ENCODE measurements around the gene KMT2D. TPM values are rescaled to one million over a fixed set of nuclear protein-coding genes. Genes with fewer than 3 reads are reported as not detected.

Gene KMT2D
- total RNA-seq, 4 donors from 2014 or later = 36.0 to 99.0 (median 71.3) TPM

DNA sequence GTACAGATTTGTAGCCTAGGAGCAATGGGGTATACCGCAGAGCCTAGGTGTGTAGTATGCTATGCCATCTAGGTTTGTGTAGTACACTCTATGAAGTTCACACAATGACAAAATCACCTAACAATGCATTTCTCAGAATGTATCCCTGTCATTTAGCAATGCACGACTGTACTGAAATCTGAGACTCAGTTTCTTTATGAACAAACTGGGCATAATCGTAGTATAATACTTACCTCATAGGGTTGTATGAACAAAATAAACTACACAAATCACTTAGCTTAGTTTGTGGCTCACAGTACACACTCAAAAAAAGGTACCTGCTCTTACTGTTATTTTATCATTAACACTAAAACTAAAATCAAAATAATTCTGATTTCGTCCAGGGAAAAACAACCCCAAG is 35.1 kb downstream of the KMT2D start:
- in situ Hi-C loops (cut with MboI; ENCODE audit: low sequenced_read_pairs in 4 of 4) (no loop called here), intact Hi-C loops (cut with DNase I; ENCODE audit: low total_unique reads) (no loop called here)
- Histone ChIP-seq H3K4me3 (no peak overlapping the region), H3K9me3 (no peaks in the 10 kb centered on the region), H3K27me3 (no peaks in the 10 kb centered on the region), H3K36me3 (peaks cover 0 to 85% of the 10 kb centered on the region in 2 donors), H3K27ac (no peak overlapping the region), H3K4me1 (no peaks in the 10 kb centered on the region)
- DNase-seq = no peak
- no peak for ATAC-seq
- no peak for TF ChIP-seq POLR2A (IDR thresholded peaks at IDR 0.05)
- TF ChIP-seq, protein P1, sequence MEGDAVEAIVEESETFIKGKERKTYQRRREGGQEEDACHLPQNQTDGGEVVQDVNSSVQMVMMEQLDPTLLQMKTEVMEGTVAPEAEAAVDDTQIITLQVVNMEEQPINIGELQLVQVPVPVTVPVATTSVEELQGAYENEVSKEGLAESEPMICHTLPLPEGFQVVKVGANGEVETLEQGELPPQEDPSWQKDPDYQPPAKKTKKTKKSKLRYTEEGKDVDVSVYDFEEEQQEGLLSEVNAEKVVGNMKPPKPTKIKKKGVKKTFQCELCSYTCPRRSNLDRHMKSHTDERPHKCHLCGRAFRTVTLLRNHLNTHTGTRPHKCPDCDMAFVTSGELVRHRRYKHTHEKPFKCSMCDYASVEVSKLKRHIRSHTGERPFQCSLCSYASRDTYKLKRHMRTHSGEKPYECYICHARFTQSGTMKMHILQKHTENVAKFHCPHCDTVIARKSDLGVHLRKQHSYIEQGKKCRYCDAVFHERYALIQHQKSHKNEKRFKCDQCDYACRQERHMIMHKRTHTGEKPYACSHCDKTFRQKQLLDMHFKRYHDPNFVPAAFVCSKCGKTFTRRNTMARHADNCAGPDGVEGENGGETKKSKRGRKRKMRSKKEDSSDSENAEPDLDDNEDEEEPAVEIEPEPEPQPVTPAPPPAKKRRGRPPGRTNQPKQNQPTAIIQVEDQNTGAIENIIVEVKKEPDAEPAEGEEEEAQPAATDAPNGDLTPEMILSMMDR (IDR thresholded peaks at IDR 0.05 in 4 of 5, conservative IDR thresholded peaks at IDR 0.05 in 1 of 5) = no peak

DNA sequence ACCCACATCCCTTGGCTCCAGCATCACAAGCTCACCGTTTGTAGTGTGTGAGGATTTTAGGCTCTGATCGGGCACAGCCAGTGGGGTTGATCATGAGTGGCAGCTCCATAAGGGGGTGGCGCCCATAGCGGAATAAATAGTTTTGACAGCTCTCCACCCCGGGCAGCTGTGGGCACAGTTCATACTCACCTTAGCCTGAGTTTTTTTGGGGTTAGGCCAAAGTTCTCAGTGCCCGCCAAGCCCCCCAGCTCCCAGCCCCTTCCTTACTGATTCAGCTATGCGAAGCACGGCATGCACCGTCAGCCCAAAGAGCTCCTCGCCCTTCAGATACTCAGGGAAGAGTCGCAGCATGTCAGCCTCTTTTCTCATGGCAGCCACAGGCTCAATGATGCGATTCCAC is 36.1 kb downstream of the KMT2D start:
- DNase-seq (no peak), ATAC-seq (no peak)
- intact Hi-C loops (cut with DNase I; ENCODE audit: low total_unique reads) = no loop called here
- in situ Hi-C loops (cut with MboI; ENCODE audit: low sequenced_read_pairs in 4 of 4) = no loop called here
- no peak overlapping the region for H3K4me3 ChIP-seq
- no peaks in the 10 kb centered on the region for H3K9me3 ChIP-seq
- no peaks in the 10 kb centered on the region for H3K4me1 ChIP-seq
- no peak overlapping the region for H3K27ac ChIP-seq
- H3K36me3 ChIP-seq = peaks cover 0 to 85% of the 10 kb centered on the region in 2 donors
- TF ChIP-seq POLR2A (IDR thresholded peaks at IDR 0.05) = no peak
- TF ChIP-seq, protein P1 (IDR thresholded peaks at IDR 0.05 in 4 of 5, conservative IDR thresholded peaks at IDR 0.05 in 1 of 5) = no peak
- no peaks in the 10 kb centered on the region for H3K27me3 ChIP-seq

DNA sequence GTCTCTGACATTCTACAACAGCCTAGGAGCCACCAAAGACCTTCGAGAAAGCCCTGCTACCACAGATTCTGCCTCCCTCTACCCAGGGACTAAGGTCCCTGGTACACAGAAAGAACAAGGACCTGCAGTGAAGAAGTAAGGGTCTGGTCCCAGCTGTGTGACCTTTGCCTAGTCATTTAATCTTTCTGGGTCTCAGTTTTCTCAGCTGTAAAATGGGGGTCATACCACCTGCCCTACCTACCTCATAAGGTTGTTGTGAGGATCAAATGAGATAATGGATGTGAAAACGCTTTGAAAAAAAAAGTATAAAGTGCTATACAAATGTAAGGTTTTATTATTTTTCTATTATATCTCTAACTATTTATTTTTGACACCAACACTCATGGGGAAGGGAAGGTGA is 36.8 kb downstream of the KMT2D start:
- Histone ChIP-seq H3K4me1 (no peaks in the 10 kb centered on the region), H3K9me3 (no peaks in the 10 kb centered on the region), H3K36me3 (peaks cover 0 to 79% of the 10 kb centered on the region in 2 donors), H3K4me3 (no peak overlapping the region), H3K27ac (no peak overlapping the region), H3K27me3 (no peaks in the 10 kb centered on the region)
- ATAC-seq (no peak), DNase-seq (no peak)
- intact Hi-C loops (cut with DNase I; ENCODE audit: low total_unique reads) (no loop called here), in situ Hi-C loops (cut with MboI; ENCODE audit: low sequenced_read_pairs in 4 of 4) (no loop called here)
- TF ChIP-seq, protein P1 (IDR thresholded peaks at IDR 0.05 in 4 of 5, conservative IDR thresholded peaks at IDR 0.05 in 1 of 5) = no peak
- no peak for TF ChIP-seq POLR2A (IDR thresholded peaks at IDR 0.05)

DNA sequence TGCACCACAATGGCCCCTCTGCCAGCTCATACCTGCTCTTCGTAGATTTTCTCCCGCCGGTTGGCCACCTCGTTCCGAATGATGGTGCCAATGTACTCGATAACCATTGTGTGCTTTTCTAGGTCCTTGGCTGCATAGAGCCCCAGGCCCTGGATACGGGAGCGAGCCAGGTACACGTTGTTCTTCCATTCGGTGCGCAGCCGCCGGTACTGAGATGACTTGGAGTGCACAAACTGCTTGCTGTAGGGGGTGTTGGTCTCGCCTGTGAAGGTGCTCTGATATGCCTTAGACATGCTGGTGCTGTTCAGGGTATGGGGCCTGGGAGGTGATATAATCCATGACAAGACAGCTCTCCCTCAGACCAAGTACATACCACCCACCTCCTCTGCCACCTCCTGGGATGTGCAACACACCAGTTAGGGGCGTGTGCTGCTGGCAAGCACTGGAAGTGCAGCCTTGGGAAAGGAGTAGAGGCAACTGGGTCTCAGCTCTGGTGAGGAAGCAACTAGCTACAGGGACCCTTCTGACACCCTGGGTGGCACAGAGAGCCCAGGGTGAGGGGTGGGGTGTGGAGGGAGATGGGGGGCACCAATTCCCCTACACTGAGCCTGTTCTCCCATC is 37.9 kb downstream of the KMT2D start:
- ATAC-seq = no peak
- Histone ChIP-seq H3K4me1 (peaks cover 3 to 5% of the 10 kb centered on the region in 2 donors), H3K36me3 (peaks cover 0 to 67% of the 10 kb centered on the region in 2 donors), H3K27me3 (no peaks in the 10 kb centered on the region), H3K27ac (no peak overlapping the region), H3K9me3 (no peaks in the 10 kb centered on the region), H3K4me3 (no peak overlapping the region)
- intact Hi-C loops (cut with DNase I; ENCODE audit: low total_unique reads) = no loop called here
- in situ Hi-C loops (cut with MboI; ENCODE audit: low sequenced_read_pairs in 4 of 4) = no loop called here
- DNase-seq = no peak
- TF ChIP-seq POLR2A (IDR thresholded peaks at IDR 0.05) = no peak
- TF ChIP-seq, protein P1 (IDR thresholded peaks at IDR 0.05 in 4 of 5, conservative IDR thresholded peaks at IDR 0.05 in 1 of 5) = no peak
